Umbilical cord (tissue), 2 donors: Measurements from ENCODE around the gene PALLD. TPM values are rescaled to one million over a fixed set of nuclear protein-coding genes. Genes with fewer than 3 reads are reported as not detected.

Experiments used
- DNase-seq: peaks from one replicate; pipeline ENCODE4 v3.0.0-alpha.2; 2015; ENCODE audit warnings: low spot score
- total RNA-seq: library from RNA; depleted of rRNA; stranded (reverse); fragments of >200 nt; gene quantifications from one replicate; pipeline ENCODE4 v1.2.3, GENCODE V29; 2014; ENCODE audit warnings: low replicate concordance; ENCODE audit not compliant: insufficient read depth

The PALLD gene
- total RNA-seq, 1 donor from 2014 or later, result 441 TPM

DNA sequence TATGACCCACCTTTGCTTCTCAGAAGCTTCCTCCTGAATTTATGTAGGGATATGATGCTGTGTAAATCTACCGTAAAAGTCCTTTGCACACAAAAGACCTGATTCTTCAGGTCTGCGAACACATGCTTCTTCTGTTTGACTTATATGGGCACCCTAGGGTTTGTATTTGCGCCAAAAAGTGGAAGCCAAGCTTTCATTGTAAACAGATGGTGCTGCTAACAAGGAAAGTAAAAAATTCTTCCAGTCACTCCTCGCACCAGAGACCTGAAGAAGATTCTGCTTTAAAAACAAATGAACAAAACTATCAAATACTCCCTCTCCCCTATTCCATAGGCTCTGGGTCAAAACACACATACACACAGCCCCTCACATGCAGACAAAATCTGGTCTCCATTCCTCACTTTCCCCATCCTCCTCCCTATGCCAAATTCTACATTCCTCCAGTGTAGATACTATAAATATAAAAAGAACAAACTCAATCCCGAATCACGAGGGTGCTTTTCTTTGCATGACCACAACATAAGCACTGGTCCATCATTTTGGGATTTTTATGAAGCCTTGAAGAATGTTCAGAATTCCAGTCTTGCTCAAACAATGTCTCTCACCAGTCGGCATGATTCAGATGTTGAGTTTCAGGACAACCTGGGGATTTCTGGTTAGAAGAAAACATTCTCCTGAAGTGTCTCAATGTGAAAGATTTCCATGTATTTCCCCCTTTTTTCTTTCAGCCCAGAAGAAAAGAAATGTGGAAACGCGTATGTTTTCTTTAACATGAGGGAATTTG is 125.1 kb downstream of the PALLD start:
- no peak for DNase-seq

GRCh38 chr4:168622600-168622999 is 125.7 kb downstream of the PALLD start:
- DNase-seq, result no peak

- no peak for DNase-seq
Observed at GRCh38 chr4:168623011-168623410, 126.2 kb downstream of the PALLD start.

DNA sequence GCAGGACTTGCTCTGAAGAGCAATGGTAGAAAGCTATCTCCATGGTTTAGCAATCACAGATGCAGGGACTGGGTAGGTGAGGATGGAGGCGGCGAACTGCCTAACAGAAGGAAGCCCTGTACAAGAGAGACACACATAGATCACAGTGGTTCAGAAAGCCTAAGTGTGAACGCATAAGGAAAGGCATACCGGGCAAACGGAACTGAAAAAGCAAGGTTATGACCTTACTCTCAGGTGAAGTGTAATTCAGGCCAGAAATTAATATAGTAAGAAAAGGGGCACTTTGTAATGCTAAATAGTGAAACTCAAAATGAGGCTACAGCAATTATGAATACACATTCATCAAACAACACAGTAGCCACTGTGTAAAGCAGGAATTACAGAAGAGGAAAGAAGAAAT is 126.6 kb downstream of the PALLD start:
- DNase-seq, result no peak

DNA sequence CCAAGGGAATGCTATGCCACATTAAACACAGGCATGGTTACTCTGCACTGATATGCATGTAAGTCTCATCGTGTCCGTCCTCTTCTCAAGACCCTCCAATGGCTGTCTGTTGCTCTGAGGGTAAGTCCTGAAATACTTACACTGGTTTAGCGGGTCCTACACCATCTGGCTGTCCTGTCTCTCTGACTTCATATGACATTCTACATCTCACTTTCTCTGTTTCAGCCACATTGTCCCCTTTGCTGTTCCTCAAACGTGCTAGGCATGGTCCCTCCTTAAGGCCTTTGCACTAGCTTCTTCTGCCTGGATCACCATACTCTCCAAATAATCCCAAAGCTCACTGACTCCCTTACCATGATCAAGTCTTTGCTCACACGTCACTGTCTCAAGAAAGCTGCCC is 131.4 kb downstream of the PALLD start:
- DNase-seq, result no peak

DNA sequence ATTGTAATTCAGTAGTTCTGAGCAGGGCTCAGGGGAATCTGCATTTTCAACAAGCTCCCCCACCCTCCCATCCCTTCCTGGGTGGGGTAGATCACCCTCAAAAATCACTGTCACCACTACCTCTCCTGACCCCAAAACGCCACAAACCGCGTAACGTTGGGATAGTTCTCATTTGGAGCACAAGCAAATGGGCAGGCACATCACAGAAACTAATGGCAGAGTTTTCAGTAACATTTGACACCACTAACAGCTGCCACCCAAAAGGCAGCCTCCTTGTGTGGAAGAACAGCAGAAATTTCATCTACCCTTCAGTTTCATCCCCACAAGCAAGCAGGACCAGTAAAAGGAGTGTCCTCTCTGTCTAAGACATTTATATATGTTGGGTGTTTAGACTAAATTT is 132.7 kb downstream of the PALLD start:
- no peak for DNase-seq

DNA sequence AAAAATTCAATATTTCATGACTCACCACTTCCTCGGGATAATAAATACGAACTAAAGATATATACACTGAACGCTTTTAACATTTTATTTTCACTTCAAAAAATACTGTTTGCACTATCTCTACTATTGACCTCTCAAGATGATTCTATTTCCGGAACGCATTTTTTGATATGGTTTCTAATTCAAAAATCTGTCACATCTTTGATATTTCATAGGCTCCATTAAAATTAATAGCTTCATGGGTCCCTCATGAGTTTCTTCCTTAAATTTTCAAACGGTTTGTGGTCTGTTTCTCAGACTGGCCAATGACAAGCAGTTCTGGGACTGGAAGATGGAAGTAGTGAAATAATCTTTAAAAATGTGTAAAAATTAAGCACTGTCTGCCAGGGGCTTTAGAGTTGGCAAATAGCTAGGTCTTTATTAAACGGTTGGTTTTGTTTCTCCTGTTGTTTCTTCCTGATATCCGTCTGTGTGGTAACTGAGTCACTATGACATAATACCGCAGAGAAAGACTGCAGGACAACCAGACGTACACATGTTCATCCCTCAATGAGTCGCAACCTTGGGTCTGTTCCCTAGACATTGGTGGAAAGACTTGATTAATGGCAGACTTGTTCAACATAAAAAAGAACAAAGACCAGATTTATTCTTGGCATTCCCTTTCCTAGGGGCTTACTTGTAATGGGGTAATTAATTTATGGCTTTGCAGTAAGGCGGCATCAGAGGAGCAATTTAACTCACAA is 133.8 kb downstream of the PALLD start:
- peak; percentile 48 for DNase-seq

GRCh38 chr4:168631241-168632162 is 134.7 kb downstream of the PALLD start:
- peak; percentile 88 for DNase-seq

DNA sequence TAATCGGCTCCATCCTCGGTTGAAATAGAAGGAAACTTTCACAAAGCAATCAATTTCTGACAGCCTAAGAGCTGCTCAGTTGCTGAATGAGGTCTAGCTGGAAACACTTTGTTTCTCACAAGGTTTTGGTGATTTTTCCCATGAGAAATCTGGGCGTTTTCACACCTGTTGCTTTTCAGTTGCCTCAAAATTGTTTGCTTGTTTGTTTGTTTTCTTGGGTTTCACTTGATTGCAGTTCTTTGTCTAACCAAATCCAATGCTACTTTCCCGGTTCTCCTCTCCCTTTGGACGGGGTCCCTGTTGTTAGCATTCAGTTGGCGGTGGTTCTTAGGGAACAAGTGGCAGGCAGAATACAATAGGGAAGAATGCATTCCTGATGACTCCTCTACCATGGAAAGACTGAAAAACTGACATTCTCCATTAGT is 135.5 kb downstream of the PALLD start:
- DNase-seq, result peak; percentile 50

- DNase-seq, result peak; percentile 45
Observed at GRCh38 chr4:168633064-168633463, 136.2 kb downstream of the PALLD start.

DNA sequence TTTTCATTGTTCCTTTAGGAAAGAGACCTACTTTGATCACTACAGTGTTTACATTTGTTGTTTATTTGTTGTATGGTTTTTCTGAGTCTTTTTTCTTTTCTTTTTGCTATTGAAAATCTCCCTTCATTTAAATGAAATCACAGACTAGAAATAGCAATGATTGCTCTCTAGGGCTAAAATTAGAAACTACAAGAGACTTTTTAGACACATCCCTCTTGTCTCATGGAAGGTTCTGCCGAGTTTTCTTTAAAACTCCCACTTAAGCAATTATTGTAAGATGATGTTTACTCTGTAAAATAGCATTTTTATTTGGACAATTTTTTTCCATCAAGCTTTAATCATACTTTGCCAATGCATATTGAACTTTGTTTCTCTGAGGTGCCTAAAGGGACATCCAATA is 136.6 kb downstream of the PALLD start:
- DNase-seq, result peak; percentile 59

GRCh38 chr4:168634276-168634802 is 137.5 kb downstream of the PALLD start:
- DNase-seq, result peak; percentile 95

GRCh38 chr4:168636040-168636439 is 139.2 kb downstream of the PALLD start:
- DNase-seq, result no peak

DNA sequence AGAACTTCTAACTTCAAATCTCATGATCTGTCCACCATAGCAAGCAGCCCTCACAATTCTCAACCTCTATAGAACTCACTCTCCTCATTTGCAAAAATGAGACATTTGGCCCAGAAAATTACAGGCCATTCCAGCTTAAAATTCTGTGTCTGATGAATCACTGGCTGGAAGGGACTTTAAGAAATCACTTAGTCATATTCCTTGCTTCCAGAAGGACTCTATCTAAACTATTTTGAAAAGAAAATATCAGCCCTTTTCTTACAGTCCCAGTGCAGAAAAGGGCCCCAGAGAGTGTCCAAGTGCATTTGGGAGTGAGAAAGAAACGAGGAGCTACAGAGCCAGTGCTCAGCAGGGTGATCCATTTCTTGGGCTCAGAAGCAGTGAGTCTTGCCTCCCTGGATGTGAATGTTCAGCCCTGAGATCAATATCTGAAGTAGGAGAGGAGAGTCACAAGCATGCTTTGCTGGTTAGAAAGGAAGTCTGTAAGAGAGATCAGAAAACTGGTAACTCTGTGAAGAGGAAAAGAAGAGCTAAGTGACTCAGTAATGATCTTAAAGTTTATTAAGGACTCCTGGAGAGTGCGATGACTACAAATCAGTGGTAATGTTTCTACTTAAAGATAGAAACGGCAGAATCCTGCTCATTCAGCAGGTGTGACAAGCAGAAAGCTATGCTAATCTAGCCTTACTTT is 139.8 kb downstream of the PALLD start:
- peak; percentile 74 for DNase-seq

- DNase-seq, result peak; percentile 49
Observed at GRCh38 chr4:168637872-168638756, 141.3 kb downstream of the PALLD start.

- DNase-seq, result no peak
Observed at GRCh38 chr4:168639914-168640313, 143.1 kb downstream of the PALLD start.

DNA sequence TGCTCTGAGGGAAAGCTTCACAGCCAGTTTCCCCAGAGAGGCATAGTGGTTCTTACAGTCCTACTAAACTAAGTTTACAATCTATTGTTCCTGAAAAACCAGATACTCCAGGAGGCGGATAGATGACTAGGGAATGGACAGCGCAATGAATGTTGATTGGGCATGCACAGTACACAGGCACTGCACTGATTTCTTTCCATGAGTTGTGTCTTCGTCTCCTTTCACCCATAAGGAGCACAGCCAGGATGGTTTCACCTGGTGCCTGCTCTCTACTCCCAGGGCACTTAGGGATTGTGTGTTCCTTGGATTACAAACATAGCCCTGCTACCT is 144.9 kb downstream of the PALLD start:
- DNase-seq, result no peak

GRCh38 chr4:168642591-168642990 is 145.7 kb downstream of the PALLD start:
- peak; percentile 82 for DNase-seq

GRCh38 chr4:168643111-168643795 is 146.4 kb downstream of the PALLD start:
- DNase-seq, result peak; percentile 80

GRCh38 chr4:168643796-168644159 is 146.9 kb downstream of the PALLD start:
- no peak for DNase-seq
